ENCODE results near the gene FRMD4B.

The FRMD4B gene

DNA sequence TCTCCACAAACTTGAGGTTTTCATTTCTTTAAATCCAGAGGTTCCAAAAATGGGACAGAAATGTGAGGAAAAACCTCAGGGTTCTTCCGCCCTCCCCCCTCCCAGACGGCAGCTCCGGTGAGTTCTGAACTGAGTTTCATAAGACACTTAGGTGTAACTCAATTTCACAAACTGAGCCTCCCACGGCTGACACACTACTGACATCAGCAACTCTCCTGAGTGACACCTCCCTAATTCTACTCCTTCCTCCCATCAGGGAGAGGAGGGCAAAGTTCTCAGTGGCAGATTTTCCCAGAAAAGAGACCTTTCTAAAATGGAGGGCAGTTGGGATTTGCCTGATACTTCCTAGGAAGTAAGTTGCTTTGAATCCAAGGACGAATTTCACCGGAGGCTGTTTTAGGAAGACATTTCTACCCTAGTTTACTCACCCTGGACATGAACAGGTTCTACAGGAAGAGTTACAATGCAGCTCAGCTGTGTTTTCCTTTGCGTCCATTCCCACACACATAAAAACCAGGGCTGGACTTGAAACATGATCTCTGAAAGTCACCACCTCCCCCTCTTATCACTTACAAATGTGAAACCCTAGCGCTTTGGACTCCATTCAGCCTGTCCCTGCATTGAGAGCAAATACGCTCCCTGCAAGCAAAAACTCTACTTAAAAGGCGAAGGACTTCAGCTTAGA, 185.4 kb downstream of the FRMD4B start:
- TF ChIP-seq CTCF (IDR thresholded peaks at IDR 0.05; ENCODE audit: low read length) (no peak), EZH2 (IDR thresholded peaks at IDR 0.05; ENCODE audit: borderline replicate concordance, low read length) (no peak)
- no peaks in the 10 kb centered on the region for H3K36me3 ChIP-seq (ENCODE audit: insufficient read depth, low read length)
- H3K9me2 ChIP-seq (ENCODE audit: low read depth, low read length): no peaks in the 10 kb centered on the region
- no peak overlapping the region for H3K27ac ChIP-seq (ENCODE audit: low read depth, low read length, poor library complexity, severe bottlenecking)
- no peak overlapping the region for H2AFZ ChIP-seq (ENCODE audit: low read length)
- no peak overlapping the region for H3K9ac ChIP-seq (ENCODE audit: low read length)
- H4K20me1 ChIP-seq (ENCODE audit: insufficient read depth, low read length): no peaks in the 10 kb centered on the region
- H3K79me2 ChIP-seq (ENCODE audit: insufficient read depth, low read length): no peaks in the 10 kb centered on the region
- H3F3A ChIP-seq (ENCODE audit: insufficient read depth, low read length): no peaks in the 10 kb centered on the region
- no peaks in the 10 kb centered on the region for H3K27me3 ChIP-seq (ENCODE audit: insufficient read depth, low read length)
- no peaks in the 10 kb centered on the region for H3K4me1 ChIP-seq (ENCODE audit: insufficient read depth, low read length, severe bottlenecking)
- H3K9me3 ChIP-seq (ENCODE audit: low read length): no peaks in the 10 kb centered on the region
- H3K4me2 ChIP-seq (ENCODE audit: low read length): no peak overlapping the region
- no peak overlapping the region for H3K4me3 ChIP-seq (ENCODE audit: low read depth, low read length, poor library complexity, severe bottlenecking)

DNA sequence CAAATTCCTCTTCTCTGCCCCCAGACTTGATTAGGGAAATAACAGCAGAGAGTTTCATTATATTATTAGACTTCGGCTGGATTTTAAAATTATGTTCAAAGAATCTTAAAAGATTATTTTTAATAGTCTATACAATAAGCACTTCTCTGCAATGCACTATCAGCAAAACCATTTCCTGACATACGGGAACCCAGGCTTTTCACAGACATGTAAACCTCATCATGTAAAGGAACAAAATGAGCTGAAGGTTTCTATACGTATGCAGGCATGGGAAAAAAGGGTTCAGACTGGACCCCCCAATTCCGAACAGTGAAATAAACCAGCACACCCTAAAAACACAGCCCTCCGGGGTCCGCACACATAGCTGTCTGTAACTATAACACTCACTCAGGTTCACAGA, 185.9 kb downstream of the FRMD4B start:
- Histone ChIP-seq H4K20me1 (ENCODE audit: insufficient read depth, low read length) (no peaks in the 10 kb centered on the region), H3F3A (ENCODE audit: insufficient read depth, low read length) (no peaks in the 10 kb centered on the region), H2AFZ (ENCODE audit: low read length) (no peak overlapping the region), H3K9me2 (ENCODE audit: low read depth, low read length) (no peaks in the 10 kb centered on the region), H3K4me2 (ENCODE audit: low read length) (no peak overlapping the region), H3K79me2 (ENCODE audit: insufficient read depth, low read length) (no peaks in the 10 kb centered on the region), H3K4me3 (ENCODE audit: low read depth, low read length, poor library complexity, severe bottlenecking) (no peak overlapping the region), H3K9ac (ENCODE audit: low read length) (no peak overlapping the region), H3K36me3 (ENCODE audit: insufficient read depth, low read length) (no peaks in the 10 kb centered on the region), H3K27me3 (ENCODE audit: insufficient read depth, low read length) (no peaks in the 10 kb centered on the region), H3K9me3 (ENCODE audit: low read length) (no peaks in the 10 kb centered on the region), H3K4me1 (ENCODE audit: insufficient read depth, low read length, severe bottlenecking) (no peaks in the 10 kb centered on the region), H3K27ac (ENCODE audit: low read depth, low read length, poor library complexity, severe bottlenecking) (no peak overlapping the region)
- TF ChIP-seq EZH2 (IDR thresholded peaks at IDR 0.05; ENCODE audit: borderline replicate concordance, low read length) (no peak), CTCF (IDR thresholded peaks at IDR 0.05; ENCODE audit: low read length) (no peak)

GRCh38 chr3:69197922-69198530, 187.9 kb downstream of the FRMD4B start:
- Histone ChIP-seq H2AFZ (ENCODE audit: low read length) (no peak overlapping the region), H3K4me2 (ENCODE audit: low read length) (no peak overlapping the region), H3K9me3 (ENCODE audit: low read length) (no peaks in the 10 kb centered on the region), H3F3A (ENCODE audit: insufficient read depth, low read length) (no peaks in the 10 kb centered on the region), H3K27ac (ENCODE audit: low read depth, low read length, poor library complexity, severe bottlenecking) (no peak overlapping the region), H3K36me3 (ENCODE audit: insufficient read depth, low read length) (no peaks in the 10 kb centered on the region), H3K4me1 (ENCODE audit: insufficient read depth, low read length, severe bottlenecking) (no peaks in the 10 kb centered on the region), H3K9ac (ENCODE audit: low read length) (no peak overlapping the region), H3K4me3 (ENCODE audit: low read depth, low read length, poor library complexity, severe bottlenecking) (no peak overlapping the region), H3K9me2 (ENCODE audit: low read depth, low read length) (no peaks in the 10 kb centered on the region), H3K27me3 (ENCODE audit: insufficient read depth, low read length) (no peaks in the 10 kb centered on the region), H4K20me1 (ENCODE audit: insufficient read depth, low read length) (no peaks in the 10 kb centered on the region), H3K79me2 (ENCODE audit: insufficient read depth, low read length) (no peaks in the 10 kb centered on the region)
- TF ChIP-seq CTCF (IDR thresholded peaks at IDR 0.05; ENCODE audit: low read length) (no peak), EZH2 (IDR thresholded peaks at IDR 0.05; ENCODE audit: borderline replicate concordance, low read length) (no peak)

Data from OCI-LY1 (cell line).